Measurements from ENCODE around the gene SLC25A34. TPM values are rescaled to one million over a fixed set of nuclear protein-coding genes. Genes with fewer than 3 reads are reported as not detected.

Gene SLC25A34
- total RNA-seq, 3 donors from 2014 or later (not counting 1 experiment from before 2014, with no cell fraction given), result 0.73 to 1.8 (median 1.6) TPM

DNA sequence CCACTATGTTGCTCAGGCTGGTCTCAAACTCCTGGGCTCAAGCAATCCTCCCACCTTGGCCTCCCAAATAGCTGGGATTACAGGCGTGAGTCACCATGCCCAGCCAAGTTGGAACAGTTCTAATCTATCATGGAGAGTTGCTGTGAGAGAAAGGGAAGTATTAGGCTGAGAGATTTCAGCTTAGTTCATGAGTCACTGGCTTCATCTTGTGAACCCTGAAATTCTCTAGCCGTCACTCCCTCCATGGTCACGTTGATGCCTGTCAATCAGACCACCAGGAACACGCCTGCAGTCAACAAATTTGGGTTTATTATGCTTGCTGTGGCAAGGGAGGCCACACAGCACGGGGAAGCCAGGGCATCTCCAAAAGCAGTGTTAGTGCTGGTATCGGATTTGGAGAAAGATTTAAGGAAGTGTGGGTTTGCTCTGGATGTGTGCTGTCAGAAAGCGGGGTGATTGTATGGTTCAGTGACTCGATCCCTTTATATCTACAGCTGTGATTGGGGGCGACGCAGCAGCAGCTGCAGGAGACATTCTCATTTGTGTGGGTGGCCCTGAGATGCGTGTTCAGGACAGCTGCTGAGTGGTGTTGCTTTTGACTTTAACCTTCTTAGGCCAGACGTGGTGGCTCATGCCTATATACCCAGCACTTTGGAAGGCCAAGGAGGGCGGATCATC is 52.7 kb downstream of the SLC25A34 start:
- Histone ChIP-seq H3K27ac (ENCODE audit: low read length) (no peak overlapping the region), H3K4me1 (ENCODE audit: control insufficient read depth, insufficient read depth, low read length) (peaks cover 5% of the 10 kb centered on the region), H3K4me3 (ENCODE audit: low read length) (no peak overlapping the region), H3K27me3 (ENCODE audit: control insufficient read depth, insufficient read depth, low read length) (no peaks in the 10 kb centered on the region), H3K36me3 (ENCODE audit: control insufficient read depth, insufficient read depth, low read length) (no peaks in the 10 kb centered on the region), H3K9me3 (ENCODE audit: control insufficient read depth, insufficient read depth, low read length) (no peaks in the 10 kb centered on the region)
- Mint-ChIP-seq H3K4me1 (peaks cover 5% of the 10 kb centered on the region in 2 donors), H3K27ac (no peak overlapping the region), H3K9me3 (no peaks in the 10 kb centered on the region), H3K27me3 (ENCODE audit: low read depth in 2 of 2) (peaks cover 0 to 5% of the 10 kb centered on the region in 2 donors), H3K36me3 (no peaks in the 10 kb centered on the region), H3K4me3 (no peak overlapping the region)
- ATAC-seq (no peak), DNase-seq (no peak)
- TF ChIP-seq, protein P1, sequence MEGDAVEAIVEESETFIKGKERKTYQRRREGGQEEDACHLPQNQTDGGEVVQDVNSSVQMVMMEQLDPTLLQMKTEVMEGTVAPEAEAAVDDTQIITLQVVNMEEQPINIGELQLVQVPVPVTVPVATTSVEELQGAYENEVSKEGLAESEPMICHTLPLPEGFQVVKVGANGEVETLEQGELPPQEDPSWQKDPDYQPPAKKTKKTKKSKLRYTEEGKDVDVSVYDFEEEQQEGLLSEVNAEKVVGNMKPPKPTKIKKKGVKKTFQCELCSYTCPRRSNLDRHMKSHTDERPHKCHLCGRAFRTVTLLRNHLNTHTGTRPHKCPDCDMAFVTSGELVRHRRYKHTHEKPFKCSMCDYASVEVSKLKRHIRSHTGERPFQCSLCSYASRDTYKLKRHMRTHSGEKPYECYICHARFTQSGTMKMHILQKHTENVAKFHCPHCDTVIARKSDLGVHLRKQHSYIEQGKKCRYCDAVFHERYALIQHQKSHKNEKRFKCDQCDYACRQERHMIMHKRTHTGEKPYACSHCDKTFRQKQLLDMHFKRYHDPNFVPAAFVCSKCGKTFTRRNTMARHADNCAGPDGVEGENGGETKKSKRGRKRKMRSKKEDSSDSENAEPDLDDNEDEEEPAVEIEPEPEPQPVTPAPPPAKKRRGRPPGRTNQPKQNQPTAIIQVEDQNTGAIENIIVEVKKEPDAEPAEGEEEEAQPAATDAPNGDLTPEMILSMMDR (IDR thresholded peaks at IDR 0.05), result no peak
- 56% methylated on average over 13 of the region's 13 CpGs for WGBS (ENCODE audit: insufficient coverage)
- intact Hi-C loops (cut with micrococcal nuclease), result no loop called here

Other genes starting within 250 kb of the SLC25A34 start
- gene CASP9, start 212.0 kb upstream of the SLC25A34 start, total RNA-seq, result 10 to 100 TPM; 13.4 to 20.5 (median 13.5) TPM
- 10 to 100 TPM; 18.6 to 22.8 (median 18.7) TPM for gene DNAJC16, start 209.4 kb upstream of the SLC25A34 start, total RNA-seq
- gene AGMAT, start 151.2 kb upstream of the SLC25A34 start, total RNA-seq, result under 1 TPM; 0.42 to 0.66 (median 0.65) TPM
- 10 to 100 TPM; 27.3 to 39.8 (median 34.0) TPM for gene DDI2, start 118.8 kb upstream of the SLC25A34 start, total RNA-seq
- 10 to 100 TPM; 47.8 to 61.0 (median 50.9) TPM for gene PLEKHM2, start 51.9 kb upstream of the SLC25A34 start, total RNA-seq
- not detected for gene TMEM82, start 6.2 kb downstream of the SLC25A34 start, total RNA-seq
- under 1 TPM in 1 of 3 donors, not detected in 2; 0.39 TPM for gene FBLIM1, start 22.5 kb downstream of the SLC25A34 start, total RNA-seq
- 1 to 10 TPM in 2 of 3 donors, under 1 TPM in 1; 0.87 to 1.2 (median 1.0) TPM for gene UQCRHL, start 71.4 kb downstream of the SLC25A34 start, total RNA-seq
- 100 to 1,000 TPM in 2 of 3 donors, 10 to 100 TPM in 1; 98.1 to 114 (median 105) TPM for gene SPEN, start 111.4 kb downstream of the SLC25A34 start, total RNA-seq
- 100 to 1,000 TPM in 1 of 3 donors, 10 to 100 TPM in 2; 86.0 to 100 (median 86.9) TPM for gene ZBTB17, start 239.8 kb downstream of the SLC25A34 start, total RNA-seq